ENCODE results near the gene KCTD21.
"Not testable (repeated sequence)": the region's sequence is repeated elsewhere in the genome, so short reads cannot be mapped to it uniquely, and the experiment has no call there.

Gene KCTD21

GRCh38 chr11:78200061-78200460, 11.6 kb upstream of the KCTD21 start:
- DNase-seq, result no peak

GRCh38 chr11:78199653-78200015, 11.2 kb upstream of the KCTD21 start:
- DNase-seq, result no peak

- no peak for DNase-seq
Observed at GRCh38 chr11:78199015-78199652, 10.7 kb upstream of the KCTD21 start.

GRCh38 chr11:78197816-78198215, 9.4 kb upstream of the KCTD21 start:
- no peak for DNase-seq

GRCh38 chr11:78196661-78197091, 8.2 kb upstream of the KCTD21 start:
- no peak for DNase-seq

- no peak for DNase-seq
Observed at GRCh38 chr11:78195917-78196560, 7.6 kb upstream of the KCTD21 start.

- no peak for DNase-seq
Observed at GRCh38 chr11:78194490-78194889, 6.1 kb upstream of the KCTD21 start.

- DNase-seq, result no peak
Observed at GRCh38 chr11:78193806-78194205, 5.4 kb upstream of the KCTD21 start.

- no peak for DNase-seq
Observed at GRCh38 chr11:78192911-78193351, 4.5 kb upstream of the KCTD21 start.

GRCh38 chr11:78192223-78192719, 3.8 kb upstream of the KCTD21 start:
- no peak for DNase-seq

GRCh38 chr11:78190871-78191538, 2.6 kb upstream of the KCTD21 start:
- DNase-seq, result no peak

GRCh38 chr11:78190374-78190773, 1.9 kb upstream of the KCTD21 start:
- DNase-seq, result no peak

GRCh38 chr11:78189851-78190250, 1.4 kb upstream of the KCTD21 start:
- no peak for DNase-seq

- DNase-seq, result no peak
Observed at GRCh38 chr11:78189174-78189724, 823 bp upstream of the KCTD21 start.

GRCh38 chr11:78187366-78188285, 800 bp downstream of the KCTD21 start:
- DNase-seq, result no peak

GRCh38 chr11:78181185-78181584, 7.2 kb downstream of the KCTD21 start:
- no peak for DNase-seq

- DNase-seq, result no peak
Observed at GRCh38 chr11:78180751-78181150, 7.7 kb downstream of the KCTD21 start.

- DNase-seq, result no peak
Observed at GRCh38 chr11:78179459-78180071, 8.9 kb downstream of the KCTD21 start.

GRCh38 chr11:78177216-78177615, 11.2 kb downstream of the KCTD21 start:
- no peak for DNase-seq

- DNase-seq, result no peak
Observed at GRCh38 chr11:78176605-78177141, 11.8 kb downstream of the KCTD21 start.

GRCh38 chr11:78175862-78176261, 12.6 kb downstream of the KCTD21 start:
- not testable (repeated sequence) for DNase-seq

- no peak for DNase-seq
Observed at GRCh38 chr11:78171951-78172350, 16.5 kb downstream of the KCTD21 start.

All from NCI-H2107 (cell line).